ENCODE results near the gene MXRA7. TPM values are rescaled to one million over a fixed set of nuclear protein-coding genes. Genes with fewer than 3 reads are reported as not detected.
A peak's percentile ranks its signal among the peaks of the same experiment; 100 is the strongest.

Gene MXRA7
- total RNA-seq, 2 donors from 2014 or later, result 76.1 to 285 TPM

GRCh38 chr17:76709077-76709950 lies 1.5 kb downstream of the MXRA7 start:
- H3K27me3 ChIP-seq (replicated peaks; ENCODE audit: insufficient read depth), result no peaks in the 10 kb centered on the region
- H3K4me1 ChIP-seq (replicated peaks), result peaks cover 8% of the 10 kb centered on the region
- intact Hi-C loops (cut with DNase I), result loop anchor here (1.0 kb wide), 1 partner anchor 17 kb away; the partner anchor contains the start of genes JMJD6 and METTL23
- WGBS, result 31% methylated on average over 29 of the region's 29 CpGs
- no peaks in the 10 kb centered on the region for H3K36me3 ChIP-seq
- TF ChIP-seq POLR2A (IDR thresholded peaks at IDR 0.05), result no peak
- no peak for TF ChIP-seq CTCF (IDR thresholded peaks at IDR 0.05)
- TF ChIP-seq POLR2AphosphoS5 (IDR thresholded peaks at IDR 0.05), result peak; percentile 73
- no peaks in the 10 kb centered on the region for H3K9me3 ChIP-seq
- peak overlapping the region; percentile 86 for H3K27ac ChIP-seq
- peak; percentile 44 for DNase-seq (ENCODE audit: low spot score)
- H3K4me3 ChIP-seq, result peak overlapping the region; percentile 50 to 54

- Histone ChIP-seq H3K4me3 (no peak overlapping the region), H3K36me3 (no peaks in the 10 kb centered on the region), H3K27me3 (replicated peaks; ENCODE audit: insufficient read depth) (no peaks in the 10 kb centered on the region), H3K4me1 (replicated peaks) (peaks cover 8% of the 10 kb centered on the region), H3K27ac (peak overlapping the region; percentile 86), H3K9me3 (no peaks in the 10 kb centered on the region)
- TF ChIP-seq CTCF (IDR thresholded peaks at IDR 0.05) (no peak), POLR2A (IDR thresholded peaks at IDR 0.05) (no peak), POLR2AphosphoS5 (IDR thresholded peaks at IDR 0.05) (no peak)
- no peak for DNase-seq (ENCODE audit: low spot score)
- intact Hi-C loops (cut with DNase I), result no loop called here
- 42% methylated on average over 14 of the region's 14 CpGs for WGBS
Observed at GRCh38 chr17:76707985-76708807, 2.6 kb downstream of the MXRA7 start.

- WGBS, result 70% methylated on average over 3 of the region's 3 CpGs
- no peaks in the 10 kb centered on the region for H3K36me3 ChIP-seq
- no peak overlapping the region for H3K27ac ChIP-seq
- intact Hi-C loops (cut with DNase I), result no loop called here
- H3K9me3 ChIP-seq, result no peaks in the 10 kb centered on the region
- no peaks in the 10 kb centered on the region for H3K27me3 ChIP-seq (replicated peaks; ENCODE audit: insufficient read depth)
- TF ChIP-seq POLR2A (IDR thresholded peaks at IDR 0.05) (no peak), CTCF (IDR thresholded peaks at IDR 0.05) (no peak), POLR2AphosphoS5 (IDR thresholded peaks at IDR 0.05) (no peak)
- no peak for DNase-seq (ENCODE audit: low spot score)
- H3K4me1 ChIP-seq (replicated peaks), result peaks cover 7% of the 10 kb centered on the region
- H3K4me3 ChIP-seq, result no peak overlapping the region
Observed at GRCh38 chr17:76706817-76707216, 3.9 kb downstream of the MXRA7 start.

GRCh38 chr17:76704805-76705204 lies 6.0 kb downstream of the MXRA7 start:
- Histone ChIP-seq H3K4me3 (no peak overlapping the region), H3K36me3 (no peaks in the 10 kb centered on the region), H3K4me1 (replicated peaks) (peaks cover 10% of the 10 kb centered on the region), H3K9me3 (no peaks in the 10 kb centered on the region), H3K27me3 (replicated peaks; ENCODE audit: insufficient read depth) (no peaks in the 10 kb centered on the region), H3K27ac (no peak overlapping the region)
- TF ChIP-seq POLR2AphosphoS5 (IDR thresholded peaks at IDR 0.05) (no peak), POLR2A (IDR thresholded peaks at IDR 0.05) (no peak), CTCF (IDR thresholded peaks at IDR 0.05) (no peak)
- 72% methylated on average over 4 of the region's 4 CpGs for WGBS
- DNase-seq (ENCODE audit: low spot score), result no peak
- intact Hi-C loops (cut with DNase I), result no loop called here
